DOHH2 (cell line): ENCODE data around the gene SMLR1.

Experiments used
- H3F3A ChIP-seq: fragments of 200-600 bp; sonication (generic), shearing (Covaris generic); 2 replicates; pipeline ENCODE4 v1.6.0; 2016; ENCODE audit warnings: antibody characterized with exemption, mild to moderate bottlenecking; ENCODE audit not compliant: control insufficient read depth, insufficient read depth
- H3K27ac ChIP-seq: fragments of 200-600 bp; sonication (generic); 2 replicates; pipeline ENCODE4 v1.5.1; 2014; ENCODE audit warnings: low read depth, mild to moderate bottlenecking, low read length, moderate library complexity
- H3K27me3 ChIP-seq: fragments of 200-600 bp; sonication (generic); 2 replicates; pipeline ENCODE4 v1.6.1; 2014; ENCODE audit warnings: mild to moderate bottlenecking, low read length, mixed read lengths; ENCODE audit not compliant: control insufficient read depth
- H3K36me3 ChIP-seq: fragments of 200-600 bp; sonication (generic); 2 replicates; pipeline ENCODE4 v1.6.1; 2014; ENCODE audit warnings: mild to moderate bottlenecking, low read length, moderate library complexity, mixed read lengths; ENCODE audit not compliant: control insufficient read depth
- H3K4me1 ChIP-seq: fragments of 200-600 bp; sonication (generic); 2 replicates; pipeline ENCODE4 v1.6.1; 2014; ENCODE audit warnings: mild to moderate bottlenecking, low read length, mixed read lengths; ENCODE audit not compliant: control insufficient read depth
- H3K4me2 ChIP-seq: fragments of 200-600 bp; sonication (generic); 2 replicates; pipeline ENCODE4 v1.6.0; 2014; ENCODE audit warnings: mild to moderate bottlenecking, low read length, moderate library complexity
- H3K4me3 ChIP-seq: fragments of 200-600 bp; sonication (generic); 2 replicates; pipeline ENCODE4 v1.5.1; 2014; ENCODE audit warnings: mild to moderate bottlenecking, low read length, mixed read lengths
- H3K79me2 ChIP-seq: fragments of 200-600 bp; sonication (generic); 2 replicates; pipeline ENCODE4 v1.6.1; 2014; ENCODE audit warnings: mild to moderate bottlenecking, low read length, mixed read lengths; ENCODE audit not compliant: control insufficient read depth
- H3K9me2 ChIP-seq: fragments of 200-600 bp; sonication (generic); replicated peaks from 2 replicates; pipeline ENCODE4 v1.6.1; 2014; ENCODE audit warnings: mild to moderate bottlenecking, low read length, mixed read lengths; ENCODE audit not compliant: control insufficient read depth
- H3K9me3 ChIP-seq: fragments of 200-600 bp; sonication (generic); 2 replicates; pipeline ENCODE4 v1.6.1; 2014; ENCODE audit warnings: antibody characterized with exemption, low read length, mixed read lengths; ENCODE audit not compliant: control insufficient read depth, insufficient read depth
- H4K20me1 ChIP-seq: fragments of 200-600 bp; sonication (generic); 2 replicates; pipeline ENCODE4 v1.6.0; 2014; ENCODE audit warnings: low read depth, mild to moderate bottlenecking, antibody characterized with exemption, low read length, moderate library complexity; ENCODE audit not compliant: control insufficient read depth, insufficient read depth
- CTCF ChIP-seq: fragments of 200-600 bp; sonication (generic); IDR thresholded peaks from one replicate; pipeline ENCODE4 v1.5.1; 2014; ENCODE audit warnings: antibody characterized with exemption, mild to moderate bottlenecking, low read depth, low read length; ENCODE audit not compliant: poor library complexity, severe bottlenecking
- EZH2phosphoT487 ChIP-seq: fragments of 200-600 bp; sonication (generic); IDR thresholded peaks from 2 replicates; pipeline ENCODE4 v1.6.1; 2017; ENCODE audit warnings: borderline replicate concordance, mild to moderate bottlenecking, antibody characterized with exemption, low read length, moderate library complexity, mixed read lengths

The SMLR1 gene

GRCh38 chr6:130848945-130849344, 21.7 kb downstream of the SMLR1 start:
- Histone ChIP-seq H3K79me2 (no peaks in the 10 kb centered on the region), H3K4me1 (peaks cover 6% of the 10 kb centered on the region; the same call in 1 of the 2 replicates), H3K4me3 (no peak overlapping the region), H3K9me2 (no peaks in the 10 kb centered on the region), H3F3A (no peaks in the 10 kb centered on the region), H3K27ac (no peak overlapping the region), H4K20me1 (no peaks in the 10 kb centered on the region), H3K36me3 (no peaks in the 10 kb centered on the region; the same call in 1 of the 2 replicates), H3K27me3 (no peaks in the 10 kb centered on the region), H3K9me3 (no peaks in the 10 kb centered on the region), H3K4me2 (no peak overlapping the region)
- TF ChIP-seq CTCF, result no peak
- TF ChIP-seq EZH2phosphoT487, result no peak

- Histone ChIP-seq H4K20me1 (no peaks in the 10 kb centered on the region), H3K79me2 (no peaks in the 10 kb centered on the region), H3K27ac (no peak overlapping the region), H3K9me3 (no peaks in the 10 kb centered on the region), H3K27me3 (no peaks in the 10 kb centered on the region), H3K4me3 (no peak overlapping the region), H3K4me2 (no peak overlapping the region), H3F3A (no peaks in the 10 kb centered on the region), H3K4me1 (peaks cover 6% of the 10 kb centered on the region; the same call in 1 of the 2 replicates), H3K36me3 (peaks cover 2% of the 10 kb centered on the region; the same call in 1 of the 2 replicates), H3K9me2 (no peaks in the 10 kb centered on the region)
- TF ChIP-seq CTCF, result no peak
- TF ChIP-seq EZH2phosphoT487, result no peak
Measured at GRCh38 chr6:130849594-130849993, 22.4 kb downstream of the SMLR1 start.

GRCh38 chr6:130851026-130851425, 23.8 kb downstream of the SMLR1 start:
- Histone ChIP-seq H3K9me2 (no peaks in the 10 kb centered on the region), H3K4me2 (no peak overlapping the region), H3K27me3 (no peaks in the 10 kb centered on the region), H3K4me3 (no peak overlapping the region), H3K36me3 (peaks cover 3% of the 10 kb centered on the region; the same call in 1 of the 2 replicates), H3K27ac (no peak overlapping the region), H3K79me2 (no peaks in the 10 kb centered on the region), H3K9me3 (no peaks in the 10 kb centered on the region), H4K20me1 (no peaks in the 10 kb centered on the region), H3F3A (no peaks in the 10 kb centered on the region), H3K4me1 (peaks cover 6% of the 10 kb centered on the region; the same call in 1 of the 2 replicates)
- TF ChIP-seq CTCF (no peak), EZH2phosphoT487 (no peak)
